NCI-H524 (cell line): ENCODE results near the gene ZSCAN32.

Experiments
- DNase-seq, 2 experiments: peaks; one replicate each; lab custom pipeline; 2025; lab: John Stamatoyannopoulos, UW

The ZSCAN32 gene

DNA sequence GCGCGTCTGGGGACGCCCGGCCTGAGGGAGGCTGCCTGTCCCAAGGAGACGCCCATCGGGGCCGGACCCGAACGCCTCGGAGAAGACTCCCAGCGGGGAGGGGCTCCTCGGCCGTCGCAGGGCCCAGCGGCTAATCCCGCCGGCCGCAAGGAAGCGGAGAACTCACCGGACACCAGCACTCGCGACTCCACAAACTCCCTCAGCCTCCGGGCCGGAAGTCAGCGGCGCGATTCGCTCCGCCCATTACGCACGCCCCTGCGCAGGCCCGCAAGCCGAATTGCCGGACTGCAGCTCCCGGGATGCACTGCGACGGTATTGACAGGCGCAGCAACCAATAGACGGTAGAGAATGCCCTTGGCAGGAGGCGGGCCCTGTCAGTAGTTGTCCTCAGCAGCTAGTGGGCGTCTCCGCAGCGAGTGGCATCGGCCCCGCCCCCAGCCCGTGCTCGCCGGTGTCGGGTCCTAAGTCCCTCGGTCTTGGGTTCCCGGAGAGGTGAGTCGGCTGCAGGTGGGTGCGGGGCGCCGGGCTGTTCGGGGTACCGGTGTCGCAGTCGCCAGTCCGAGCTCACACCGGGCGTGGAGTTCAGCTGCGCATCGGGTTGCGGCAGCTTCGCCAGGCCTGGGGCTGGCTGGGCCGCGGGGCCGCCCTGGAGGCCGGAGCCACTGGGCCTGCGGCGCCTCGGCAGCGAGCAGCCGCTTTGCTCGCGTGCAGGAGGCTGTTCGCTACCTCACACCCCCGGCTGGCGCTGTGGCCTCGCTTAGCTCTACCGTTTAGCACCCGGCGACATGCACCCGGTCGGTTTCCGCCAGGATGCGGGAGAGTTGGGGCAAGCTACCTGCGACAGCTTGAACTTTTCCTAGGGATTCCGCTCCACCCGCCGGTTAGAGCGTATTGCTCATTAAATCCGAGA, at the start of gene ZSCAN32, which contains the start of gene ZNF174:
TSS of gene ZSCAN32 (minus strand) at position 226 of the 910 bp plus-strand sequence. CDS start 3,447 bp downstream, outside the sequence.
TSS of gene ZNF174 (plus strand) at position 437 of the 910 bp plus-strand sequence. CDS start 790 bp downstream, outside the sequence.
- peak; percentile 98 to 100 for DNase-seq

DNA sequence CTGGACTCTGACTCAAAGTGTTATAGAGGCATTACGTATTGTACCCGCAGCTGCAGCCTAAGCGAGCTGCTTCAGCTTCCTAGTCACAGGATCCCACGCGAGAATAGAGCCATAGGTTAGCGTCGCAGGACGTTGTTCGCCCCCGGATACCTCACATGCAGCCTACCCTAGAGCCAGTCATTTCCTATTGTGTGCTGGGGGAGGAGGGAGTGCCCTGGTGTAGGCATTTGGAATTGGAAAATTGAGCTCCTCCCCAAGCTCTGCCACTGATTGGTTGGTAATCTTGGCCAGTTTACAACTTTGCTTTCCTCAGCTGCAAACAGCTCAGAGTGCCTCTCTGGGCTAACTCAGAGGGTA, 43.2 kb upstream of the ZSCAN32 start:
- DNase-seq = no peak

DNA sequence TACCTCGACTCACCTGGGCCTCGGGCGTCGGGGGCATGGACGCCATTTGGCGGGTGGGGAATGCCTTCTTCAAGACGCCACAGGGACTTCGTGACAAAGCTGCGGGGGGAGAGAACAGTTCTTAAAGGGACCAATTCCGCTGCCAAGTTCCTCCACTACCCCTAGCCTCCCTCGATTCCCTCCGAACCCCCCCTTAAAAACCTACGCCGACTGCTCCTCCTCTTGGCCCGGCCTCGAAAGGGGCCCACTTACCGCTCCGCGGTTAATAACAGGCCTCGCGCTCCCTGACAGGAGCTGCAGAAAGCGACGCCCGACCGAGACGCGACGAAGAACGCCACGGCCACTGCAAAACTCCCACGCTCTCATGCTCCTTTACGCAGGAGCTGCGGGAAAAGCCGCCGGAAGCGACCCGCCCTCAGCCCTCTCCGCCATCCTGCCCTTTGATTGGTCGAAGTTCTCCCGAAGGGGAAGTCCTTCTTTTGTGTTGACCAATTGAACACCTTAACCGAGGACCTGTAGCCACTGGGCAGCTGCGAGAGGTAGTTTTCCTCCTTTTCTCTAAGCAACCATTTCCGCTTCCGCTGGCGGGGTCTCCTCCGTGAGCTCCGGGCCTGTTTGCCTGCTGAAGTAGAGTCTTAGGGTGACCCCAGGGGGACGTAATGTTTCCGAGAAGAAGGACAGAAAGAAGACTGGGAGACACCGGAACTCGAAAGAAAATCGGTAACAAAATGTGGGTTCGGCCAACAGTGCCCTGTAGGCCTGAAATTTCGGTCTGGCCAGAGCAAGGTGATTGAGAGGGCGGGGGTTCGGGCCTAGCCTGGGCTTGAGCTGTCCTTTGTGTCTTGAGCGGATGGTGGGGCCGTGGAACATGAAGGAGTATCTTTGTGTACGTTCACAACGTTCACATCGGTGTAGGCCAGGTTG, 42.6 kb upstream of the ZSCAN32 start, which contains the start of the genes NAA60 and ZNF597:
TSS of gene NAA60 (plus strand) at position 573 of the 924 bp plus-strand sequence. CDS start 32,548 bp downstream, outside the sequence.
TSS of gene ZNF597 (minus strand) at position 397 of the 924 bp plus-strand sequence. CDS start at position 46, 351 bp downstream.
- peak; percentile 77 to 88 for DNase-seq

DNA sequence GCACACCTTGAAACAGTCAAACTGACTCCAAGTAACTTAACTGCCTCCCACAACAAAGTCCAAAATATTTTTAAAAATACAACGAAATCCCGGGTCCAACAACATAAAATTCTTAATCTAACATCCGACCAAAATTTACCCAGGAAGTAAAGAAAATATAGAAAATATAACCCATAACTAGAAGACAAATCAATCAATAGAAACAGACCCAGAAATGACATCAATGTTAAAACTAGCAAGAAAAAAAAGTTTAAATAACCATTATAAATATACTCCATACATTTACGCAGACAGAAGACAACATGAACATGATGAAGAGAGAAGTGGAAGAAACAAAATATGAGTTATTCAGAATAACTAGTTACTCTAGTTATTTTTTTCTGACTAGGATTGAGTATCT, 38.8 kb upstream of the ZSCAN32 start:
- DNase-seq = no peak

DNA sequence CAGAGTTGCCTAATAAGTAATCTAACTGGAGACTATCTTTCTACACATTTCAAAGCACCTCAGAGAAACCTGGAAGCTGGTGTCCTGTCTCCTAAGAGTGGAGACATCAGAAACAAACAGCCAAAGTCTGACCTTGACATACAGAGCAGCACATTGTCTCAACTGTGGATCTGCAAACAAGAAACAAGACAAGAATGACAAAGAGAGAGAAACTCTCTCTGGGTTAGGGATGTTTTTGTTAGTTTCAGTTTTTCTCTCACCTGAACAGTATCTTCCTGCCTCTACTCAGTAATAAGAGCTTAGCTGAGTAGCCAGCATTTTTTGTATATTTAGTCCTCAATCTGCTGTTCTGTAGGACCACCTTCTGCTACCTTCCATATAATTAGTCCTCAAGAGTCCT, 33.6 kb upstream of the ZSCAN32 start:
- DNase-seq = no peak

DNA sequence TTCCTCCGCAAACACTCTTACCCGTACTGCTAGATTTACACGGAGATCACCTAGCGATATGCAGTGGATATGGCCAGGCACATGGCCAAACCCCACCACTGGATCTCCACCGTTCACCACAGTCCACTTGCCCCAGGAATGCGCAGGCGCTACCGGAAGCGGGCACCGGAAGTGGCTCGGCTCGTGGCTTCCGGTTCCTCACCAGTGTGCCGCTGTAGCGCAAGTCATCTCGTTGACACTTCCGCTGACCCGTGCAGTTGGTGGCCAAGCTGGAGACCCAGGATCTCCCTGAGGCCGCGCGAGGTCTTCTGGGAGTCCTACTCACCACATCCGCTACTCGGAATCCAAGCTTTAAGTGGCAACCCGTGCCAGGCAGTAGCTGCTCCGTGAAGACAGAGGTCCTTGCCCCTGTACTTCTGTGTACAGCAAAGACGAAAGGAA, 31.0 kb upstream of the ZSCAN32 start:
- no peak for DNase-seq

DNA sequence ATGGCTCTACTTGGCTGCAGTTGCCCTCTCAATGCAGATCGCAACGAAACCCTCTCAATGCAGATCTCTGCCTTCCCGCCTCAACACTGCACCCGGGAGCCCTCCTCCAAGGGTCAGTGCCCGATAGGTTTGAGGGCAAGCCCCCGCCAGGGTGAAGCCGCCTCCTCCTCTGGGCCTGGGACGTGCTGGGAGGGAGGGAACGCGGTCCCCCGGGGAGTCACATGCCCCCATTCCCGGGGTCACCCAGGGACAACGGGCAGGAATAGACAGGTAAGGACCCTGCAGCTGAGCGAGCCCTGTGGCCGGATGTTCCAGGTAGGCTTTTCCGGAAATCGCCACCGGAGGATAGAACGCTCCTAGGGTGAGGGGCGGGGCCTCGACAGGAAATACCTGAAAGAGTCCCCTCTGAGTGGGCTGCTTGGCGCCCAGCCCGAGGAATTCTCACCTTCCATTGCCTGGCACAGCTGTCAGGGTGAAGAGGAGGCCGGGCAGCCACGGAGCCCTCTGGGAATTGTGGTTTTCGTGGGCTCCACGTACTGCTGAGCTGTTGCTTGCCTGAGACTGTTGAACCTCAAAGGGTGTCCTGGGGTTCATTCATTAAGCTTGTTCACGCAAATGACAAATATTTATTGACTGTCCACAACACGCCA, 13.1 kb upstream of the ZSCAN32 start:
- DNase-seq = no peak

DNA sequence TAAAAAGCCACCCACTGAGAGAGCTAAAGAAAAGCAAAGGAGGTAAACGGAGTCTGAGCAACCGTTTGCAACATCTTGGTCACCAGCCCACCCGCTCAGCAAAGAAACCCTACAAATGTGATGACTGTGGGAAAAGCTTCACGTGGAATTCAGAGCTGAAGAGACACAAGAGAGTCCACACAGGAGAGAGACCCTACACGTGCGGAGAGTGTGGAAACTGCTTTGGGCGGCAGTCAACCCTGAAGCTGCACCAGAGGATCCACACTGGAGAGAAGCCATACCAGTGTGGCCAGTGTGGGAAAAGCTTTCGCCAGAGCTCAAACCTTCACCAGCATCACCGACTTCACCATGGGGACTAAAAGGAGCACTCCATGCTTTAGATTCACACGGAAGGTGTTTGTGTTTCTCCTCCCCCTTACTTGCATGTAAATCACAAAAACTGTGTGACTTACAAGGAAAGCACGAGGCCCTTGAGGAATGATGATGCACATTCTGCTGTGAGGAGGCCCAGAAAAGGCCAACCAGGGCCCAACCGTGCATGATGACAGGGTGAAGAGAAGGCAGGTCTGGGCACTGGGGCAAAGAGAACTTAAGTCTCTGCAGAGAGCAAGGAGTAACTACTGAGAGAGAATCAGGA, 7.9 kb upstream of the ZSCAN32 start:
- DNase-seq = no peak

DNA sequence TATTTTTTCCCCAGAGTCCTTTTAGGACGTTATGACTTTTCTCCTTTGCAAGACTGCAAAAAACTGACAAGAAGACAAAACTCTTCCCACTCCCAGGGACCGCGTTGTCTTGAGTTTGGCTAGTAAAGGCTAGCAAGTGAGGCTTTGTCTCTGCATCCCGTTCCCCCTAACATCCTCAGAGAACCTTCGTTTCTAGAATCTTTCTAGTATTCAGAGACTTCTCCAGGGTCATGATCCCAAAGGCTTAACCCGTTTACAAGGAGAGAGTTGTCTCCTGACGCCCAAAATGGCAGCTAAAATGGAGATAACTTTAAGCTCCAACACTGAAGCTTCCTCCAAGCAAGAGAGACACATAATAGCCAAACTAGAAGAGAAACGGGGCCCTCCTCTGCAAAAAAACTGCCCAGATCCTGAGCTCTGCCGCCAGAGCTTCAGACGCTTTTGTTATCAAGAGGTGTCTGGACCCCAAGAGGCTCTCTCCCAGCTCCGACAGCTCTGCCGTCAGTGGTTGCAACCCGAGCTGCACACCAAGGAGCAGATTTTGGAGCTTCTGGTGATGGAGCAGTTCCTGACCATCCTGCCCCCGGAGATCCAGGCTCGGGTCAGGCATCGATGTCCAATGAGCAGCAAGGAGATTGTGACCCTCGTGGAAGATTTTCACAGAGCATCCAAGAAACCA, 1.1 kb upstream of the ZSCAN32 start:
- DNase-seq = no peak

DNA sequence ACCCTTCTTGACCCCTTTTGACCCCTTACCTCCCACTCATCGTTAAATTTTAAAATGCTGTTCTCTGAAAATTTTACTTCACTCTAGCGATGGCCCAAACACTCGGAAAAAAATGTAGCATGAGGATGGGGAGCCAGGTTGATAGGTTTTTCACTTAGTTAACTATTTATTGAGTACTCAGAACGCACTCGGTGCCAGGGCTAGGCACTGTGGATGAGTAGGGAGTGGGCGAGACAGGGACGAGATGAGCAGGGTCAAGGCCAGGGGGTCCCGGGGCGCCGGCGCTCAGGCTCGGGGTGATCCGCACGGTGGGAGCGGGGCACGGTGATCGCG, 392 bp downstream of the ZSCAN32 start:
- no peak for DNase-seq

DNA sequence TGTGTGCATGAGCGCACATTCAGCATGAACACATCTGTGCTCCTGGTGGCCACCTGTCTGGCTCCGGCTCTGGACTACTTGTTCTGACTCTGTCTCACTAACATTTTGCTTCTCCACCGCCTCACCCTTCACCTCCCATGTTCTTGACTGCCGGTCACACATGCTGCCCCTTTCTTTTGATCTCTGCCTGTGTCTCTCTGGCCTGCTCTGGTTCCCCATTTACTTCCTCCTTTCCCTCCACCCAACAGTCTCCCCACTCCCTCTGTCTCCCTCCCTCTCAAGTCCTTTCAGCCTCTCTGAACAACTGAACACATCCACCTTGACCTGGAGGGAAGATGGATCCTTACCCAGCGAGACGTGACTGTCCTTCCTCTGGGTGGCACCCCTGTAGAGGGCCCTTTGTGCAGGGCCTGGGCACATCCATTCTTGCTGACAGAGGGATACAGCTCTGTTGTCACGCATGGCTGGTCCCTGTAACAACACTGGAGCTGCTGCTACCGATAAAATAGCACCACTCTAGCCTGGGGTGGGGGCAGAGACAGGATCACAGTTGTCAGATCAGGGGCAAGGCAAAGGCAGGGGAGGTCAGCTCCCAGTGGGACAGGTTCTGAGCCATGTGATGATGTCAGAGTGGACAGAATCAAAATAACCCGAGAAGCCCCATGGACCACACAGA, 11.0 kb downstream of the ZSCAN32 start:
- DNase-seq = no peak

DNA sequence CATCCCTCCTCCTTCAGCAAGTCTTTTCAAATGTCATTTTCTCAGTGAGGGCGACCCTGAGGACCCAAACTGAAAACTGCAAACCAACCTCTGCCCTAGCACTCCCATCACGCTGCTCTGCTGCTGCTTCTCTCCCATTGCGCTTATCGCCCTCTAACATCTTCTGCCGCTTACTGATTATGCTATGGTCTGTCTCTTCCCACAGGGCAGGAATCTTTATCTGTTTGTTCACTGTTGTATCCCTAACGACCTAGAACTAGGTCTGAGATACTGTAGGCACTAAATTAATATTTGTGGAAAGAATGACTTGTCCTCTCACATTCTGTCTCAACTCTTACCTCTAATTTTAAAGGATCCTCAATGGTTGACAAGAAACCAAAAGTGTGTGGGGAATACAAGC, 12.5 kb downstream of the ZSCAN32 start:
- no peak for DNase-seq

DNA sequence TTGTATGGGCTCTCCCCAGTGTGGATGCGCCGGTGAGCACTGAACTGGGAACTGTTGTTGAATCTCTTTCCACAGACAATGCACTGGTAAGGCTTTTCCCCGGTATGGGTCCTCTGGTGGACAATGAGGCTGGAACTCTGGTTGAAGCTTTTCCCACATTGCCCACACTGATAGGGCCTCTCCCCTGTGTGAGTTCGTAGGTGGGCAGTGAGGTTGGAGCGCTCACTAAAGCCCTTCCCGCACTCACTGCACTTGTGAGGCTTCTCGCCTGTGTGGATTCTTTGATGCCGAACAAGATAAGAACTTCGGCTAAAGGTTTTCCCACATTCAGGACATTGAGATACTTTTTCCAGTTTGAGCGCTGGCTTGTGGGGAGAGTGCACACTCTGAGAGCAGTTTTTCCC, 17.8 kb downstream of the ZSCAN32 start:
- no peak for DNase-seq

DNA sequence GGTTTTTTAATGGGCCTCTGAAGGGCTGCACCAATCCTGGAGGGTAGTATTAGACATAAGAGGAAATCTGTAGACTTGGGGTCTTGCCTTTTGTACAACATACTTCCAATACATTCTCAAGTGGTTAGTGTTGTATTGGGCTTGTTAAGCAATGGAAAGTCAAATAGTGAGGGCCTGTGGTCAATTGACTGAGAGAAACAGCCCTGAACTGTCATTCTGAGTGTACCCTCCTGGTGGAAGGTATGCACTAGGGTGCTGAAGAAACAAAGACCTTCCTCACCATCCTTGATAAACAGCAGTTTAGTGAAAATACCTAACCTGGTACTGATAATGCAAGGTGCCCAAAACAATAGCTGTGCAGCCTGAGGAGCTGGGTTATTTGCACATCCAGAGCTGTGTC, 22.9 kb downstream of the ZSCAN32 start:
- DNase-seq = no peak

DNA sequence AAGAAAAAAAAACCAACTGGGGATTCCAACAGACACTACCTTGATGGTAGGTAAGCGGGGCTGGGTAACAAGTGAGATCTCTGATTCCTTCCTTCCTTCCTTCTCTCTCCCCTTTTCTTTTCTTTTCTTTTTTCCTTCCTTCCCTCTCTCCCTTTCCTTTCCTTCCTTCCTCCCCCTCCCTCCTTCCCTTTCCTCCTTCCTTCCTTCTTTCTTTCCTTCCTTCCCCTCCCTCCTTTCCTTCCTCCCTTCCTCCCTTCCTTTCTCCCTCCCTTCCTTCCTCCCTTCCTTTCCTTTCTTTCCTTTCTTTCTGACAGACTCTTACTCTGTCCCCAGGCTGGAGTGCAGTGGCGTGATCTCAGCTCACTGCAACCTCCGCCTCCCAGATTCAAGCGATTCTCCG, 25.1 kb downstream of the ZSCAN32 start:
- no peak for DNase-seq

DNA sequence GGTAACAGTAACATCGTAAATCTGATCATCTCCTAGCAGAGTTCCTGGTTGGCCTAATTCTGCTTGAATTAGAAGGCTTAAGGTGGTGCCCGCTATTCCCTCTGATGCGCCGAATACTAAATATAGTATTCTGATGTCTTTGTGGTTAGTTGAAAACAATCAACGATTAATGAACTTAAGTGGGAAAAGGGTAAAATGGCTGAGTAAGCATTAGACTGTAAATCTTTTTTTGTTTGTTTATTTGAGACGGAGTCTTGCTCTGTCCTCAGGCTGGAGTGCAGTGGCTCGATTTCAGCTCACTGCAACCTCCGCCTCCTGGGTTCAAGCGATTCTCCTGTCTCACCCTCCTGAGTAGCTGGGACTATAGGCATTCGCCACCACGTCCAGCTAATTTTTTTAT, 31.7 kb downstream of the ZSCAN32 start:
- DNase-seq = no peak

DNA sequence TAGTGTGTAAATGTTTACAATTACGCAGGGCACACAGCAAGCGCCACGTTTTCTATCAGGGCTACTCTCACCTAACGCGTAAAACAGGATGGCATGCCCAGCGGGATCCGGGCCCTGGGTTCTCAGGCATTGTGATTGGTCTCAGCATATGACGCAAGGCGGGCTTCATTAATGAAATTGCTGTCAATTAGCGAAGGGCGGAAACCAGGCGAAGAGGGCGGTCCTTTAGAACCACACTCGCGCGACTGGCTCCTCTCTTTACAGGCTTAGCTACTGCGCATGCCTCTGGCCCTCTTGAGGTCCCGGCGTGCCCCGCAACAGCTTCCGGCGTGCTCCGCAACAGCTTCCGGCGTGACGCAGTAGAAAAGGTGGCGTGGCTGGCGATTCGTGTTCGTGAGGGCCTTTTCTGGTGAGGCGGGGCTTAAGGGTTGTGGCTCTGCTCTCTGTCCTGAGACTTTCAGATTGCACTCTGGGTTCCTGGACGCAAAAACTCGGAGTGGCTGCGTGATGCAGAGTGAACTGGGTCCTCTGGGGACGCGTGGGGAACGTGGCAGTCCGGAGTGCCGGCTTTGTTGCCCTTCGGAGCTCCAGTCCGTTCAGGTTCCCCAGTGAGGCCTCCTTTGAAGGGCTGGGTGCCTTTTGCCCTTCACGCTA, 35.9 kb downstream of the ZSCAN32 start:
- DNase-seq = no peak

DNA sequence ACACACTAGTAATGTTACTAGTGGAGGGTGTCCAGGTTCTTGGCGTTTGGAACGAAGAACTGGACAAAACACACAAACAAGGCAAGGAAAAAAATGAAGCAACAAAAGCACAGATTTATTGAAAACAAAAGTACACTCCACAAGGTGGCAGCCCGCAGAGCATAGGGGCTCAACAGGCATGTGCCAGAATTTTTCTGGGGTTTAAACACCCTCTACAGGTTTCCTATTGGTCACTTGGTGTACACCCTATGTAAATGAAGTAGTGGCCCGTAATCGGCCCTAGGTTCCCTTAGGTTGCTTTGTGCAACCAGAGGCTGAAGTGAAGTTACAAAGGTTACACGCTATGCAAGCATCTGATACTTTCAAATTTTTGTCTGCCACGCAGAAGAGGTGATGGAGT, 37.0 kb downstream of the ZSCAN32 start:
- peak in 1 of 2 experiments; percentile 49 for DNase-seq

DNA sequence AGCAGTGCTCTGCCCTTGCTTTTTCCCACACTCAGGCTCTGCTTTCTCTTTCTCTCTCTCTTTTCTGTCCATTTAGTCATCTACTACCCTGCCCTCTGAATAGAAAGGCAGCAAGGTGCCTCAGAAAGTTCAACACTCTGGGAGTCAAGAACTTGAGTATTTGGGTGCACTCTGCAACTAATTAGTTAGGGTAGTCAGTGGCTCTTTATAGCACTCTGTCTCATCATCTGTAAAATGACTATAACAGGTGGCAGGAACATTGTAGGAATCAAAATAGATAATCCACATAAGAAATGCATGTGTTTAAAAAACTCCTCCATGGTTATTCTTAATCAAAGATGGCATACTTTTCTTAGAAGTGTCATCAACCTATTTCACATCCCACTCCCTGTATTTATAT, 37.9 kb downstream of the ZSCAN32 start:
- no peak for DNase-seq

DNA sequence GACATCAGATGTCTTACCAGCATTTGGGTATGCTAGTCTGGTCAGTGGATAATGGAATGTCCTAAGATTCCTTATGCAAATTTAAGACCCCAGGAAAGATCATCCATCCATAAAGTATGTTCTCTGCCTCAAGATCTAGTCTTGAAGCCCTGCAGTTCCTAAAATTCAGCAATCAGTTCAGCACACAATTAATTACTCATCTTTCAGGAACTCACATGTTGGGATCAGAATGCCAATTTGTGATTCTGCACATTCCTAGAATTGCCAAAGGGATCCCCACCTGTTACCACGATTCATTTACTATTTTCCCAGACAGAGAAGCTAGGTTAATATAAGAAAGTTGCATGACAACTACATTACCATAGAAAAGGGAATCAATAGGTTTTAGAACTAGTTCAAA, 41.9 kb downstream of the ZSCAN32 start:
- no peak for DNase-seq
